Keratinocyte (primary cell): Measurements from ENCODE around the gene ZBTB43.

ENCODE experiments used
- CTCF ChIP-seq, 3 experiments: IDR thresholded peaks in 1 of 3; conservative IDR thresholded peaks in 1 of 3; optimal IDR thresholded peaks in 1 of 3; 2 replicates in 2 of 3; 3 replicates in 1 of 3; pipeline versions ENCODE3 to v1.5.1; 2011; ENCODE audit warnings: low read length in 3 of 3, mild to moderate bottlenecking in 3 of 3, moderate library complexity in 2 of 3, control low read depth in 1 of 3, inconsistent platforms in 1 of 3; ENCODE audit not compliant: insufficient read depth in 2 of 3; ENCODE audit errors: extremely low read depth in 1 of 3
- EZH2 ChIP-seq: IDR thresholded peaks from one replicate; pipeline ENCODE4 v1.6.1; 2012; ENCODE audit warnings: inconsistent platforms, mild to moderate bottlenecking, low read length, moderate library complexity

- no peak for TF ChIP-seq CTCF (optimal IDR thresholded peaks at IDR 0.05 in 1 of 3, IDR thresholded peaks at IDR 0.05 in 1 of 3, conservative IDR thresholded peaks at IDR 0.05 in 1 of 3; ENCODE audit: extremely low read depth in 1 of 3, insufficient read depth in 2 of 3, low read length in 3 of 3)
- TF ChIP-seq EZH2: no peak
Measured at GRCh38 chr9:126876531-126876930, 71.7 kb downstream of the ZBTB43 start.
